OCI-LY7 (cell line): Measurements from ENCODE around the gene TCP1. TPM values are rescaled to one million over a fixed set of nuclear protein-coding genes. Genes with fewer than 3 reads are reported as not detected.

Experiments used
- BruUV-seq: library from RNA; stranded (reverse); fragments of 400-500 nt; replicated peaks from 2 replicates; lab custom pipeline; 2021; lab: Mats Ljungman, UMichigan
- CTCF ChIA-PET: fragments of 300-600 bp; sonication (Branson Sonifier 250); formaldehyde crosslinking; loops from one replicate; lab custom pipeline; 2022; ENCODE audit warnings: antibody characterized with exemption; ENCODE audit not compliant: unreplicated experiment; lab: Charles Lee
- POLR2A ChIA-PET: fragments of 300-600 bp; sonication (Branson Sonifier 250); formaldehyde crosslinking; loops from one replicate; lab custom pipeline; 2022; ENCODE audit warnings: antibody characterized with exemption; lab: Charles Lee
- DNase-seq: peaks from one replicate; pipeline ENCODE4 v3.0.0-alpha.2; 2015; ENCODE audit warnings: low spot score
- H2AFZ ChIP-seq: fragments of 200-600 bp; sonication (generic), shearing (Covaris generic); 2 replicates; pipeline ENCODE4 v1.6.1; 2014; ENCODE audit warnings: mild to moderate bottlenecking, antibody characterized with exemption, low read length, moderate library complexity
- H3K27ac ChIP-seq: fragments of 200-600 bp; sonication (generic); 2 replicates; pipeline ENCODE4 v1.5.1; 2014; ENCODE audit warnings: mixed run types, low read depth, mild to moderate bottlenecking, moderate library complexity, low read length, inconsistent platforms; ENCODE audit not compliant: poor library complexity, severe bottlenecking
- H3K36me3 ChIP-seq: fragments of 200-600 bp; sonication (generic); 2 replicates; pipeline ENCODE4 v1.6.1; 2014; ENCODE audit warnings: mild to moderate bottlenecking, antibody characterized with exemption, low read length, moderate library complexity, mixed read lengths; ENCODE audit not compliant: insufficient read depth
- H3K4me1 ChIP-seq: fragments of 200-600 bp; sonication (generic); 2 replicates; pipeline ENCODE4 v1.5.1; 2014; ENCODE audit warnings: mild to moderate bottlenecking, low read length; ENCODE audit not compliant: insufficient read depth, poor library complexity, severe bottlenecking
- H3K4me2 ChIP-seq: fragments of 200-600 bp; sonication (generic); 2 replicates; pipeline ENCODE4 v1.6.1; 2014; ENCODE audit warnings: mild to moderate bottlenecking, low read length
- H3K4me3 ChIP-seq: fragments of 200-600 bp; sonication (generic); 2 replicates; pipeline ENCODE4 v1.5.1; 2014; ENCODE audit warnings: mild to moderate bottlenecking, low read depth, low read length; ENCODE audit not compliant: poor library complexity, severe bottlenecking
- H3K79me2 ChIP-seq: fragments of 200-600 bp; sonication (generic); 2 replicates; pipeline ENCODE4 v1.6.1; 2016; ENCODE audit warnings: low read depth, mild to moderate bottlenecking, low read length, moderate library complexity, mixed read lengths; ENCODE audit not compliant: insufficient read depth
- H3K9me2 ChIP-seq: fragments of 200-600 bp; sonication (generic); 2 replicates; pipeline ENCODE4 v1.6.1; 2016; ENCODE audit warnings: mild to moderate bottlenecking, low read length, mixed read lengths; ENCODE audit not compliant: insufficient read depth
- H3K9me3 ChIP-seq: fragments of 200-600 bp; sonication (generic); 2 replicates; pipeline ENCODE4 v1.6.1; 2014; ENCODE audit warnings: mild to moderate bottlenecking, mixed run types, low read length, mixed read lengths
- H4K20me1 ChIP-seq: fragments of 200-600 bp; sonication (generic); 2 replicates; pipeline ENCODE4 v1.6.1; 2014; ENCODE audit warnings: mild to moderate bottlenecking, antibody characterized with exemption, low read length, moderate library complexity, mixed read lengths; ENCODE audit not compliant: insufficient read depth
- EZH2phosphoT487 ChIP-seq: fragments of 200-600 bp; sonication (generic); IDR thresholded peaks from 2 replicates; pipeline ENCODE4 v1.6.1; 2018; ENCODE audit warnings: low read depth, borderline replicate concordance, mild to moderate bottlenecking, mixed run types, antibody characterized with exemption, low read length, moderate library complexity, mixed read lengths
- intact Hi-C: fragments of 100-400 bp; cut with micrococcal nuclease; formaldehyde crosslinking; loops from one replicate; pipeline ENCODE4 v1.10.0; 2022; ENCODE audit not compliant: unreplicated experiment
- total RNA-seq, 2 experiments: library from RNA; depleted of rRNA in 1 of 2; stranded (reverse); fragments of >200 nt in 1 of 2; shearing (Covaris generic) in 1 of 2; gene quantifications; 2 replicates each; pipeline ENCODE4 v1.2.3, GENCODE V29; 2014 to 2022
- TF ChIP-seq, protein P1 (sequence below): fragments of 200-600 bp; sonication (generic); conservative IDR thresholded peaks from 2 replicates; pipeline ENCODE4 v1.5.1; 2014; ENCODE audit warnings: mild to moderate bottlenecking, antibody characterized with exemption, low read length, moderate library complexity, mixed read lengths

Gene TCP1
- total RNA-seq, 2 experiments from 2014 or later = 319 to 386 TPM

DNA sequence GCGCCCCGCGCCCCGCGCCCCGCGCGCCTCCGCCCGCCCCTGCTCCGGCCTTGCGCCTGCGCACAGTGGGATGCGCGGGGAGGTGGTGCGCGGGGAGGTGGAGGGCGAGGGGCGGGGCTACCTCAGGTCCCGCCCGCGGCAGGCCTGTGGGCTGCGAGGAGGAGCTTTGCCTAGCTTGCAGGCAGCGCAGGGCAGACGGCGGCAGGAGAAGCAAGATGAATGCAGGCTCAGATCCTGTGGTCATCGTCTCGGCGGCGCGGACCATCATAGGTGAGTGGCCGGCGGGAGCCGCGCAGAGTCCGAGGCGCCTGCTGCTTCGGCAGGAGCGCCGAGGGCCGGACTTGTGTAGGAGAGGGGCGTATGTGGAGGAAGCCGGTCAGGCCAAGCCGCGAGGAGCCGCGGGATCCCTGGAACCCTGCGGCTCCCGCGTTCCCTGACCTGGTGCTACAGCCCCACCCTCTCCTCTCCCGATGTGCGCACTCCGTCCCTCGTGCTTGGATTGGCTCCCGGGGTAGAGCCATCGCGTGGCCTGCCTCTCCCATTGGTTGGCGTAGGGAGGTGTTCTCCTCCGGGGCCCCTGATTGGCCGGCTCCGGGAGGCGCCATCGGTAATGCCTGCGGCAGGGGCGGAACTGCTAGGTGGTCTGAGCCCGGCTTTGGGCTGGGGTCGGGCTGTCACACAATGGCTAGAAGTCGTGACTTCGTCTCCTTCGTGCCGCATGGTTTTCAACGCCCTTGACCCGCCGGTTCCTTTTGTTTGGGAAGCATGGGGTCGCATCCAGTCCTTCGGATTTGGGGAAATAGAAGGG is 27.3 kb downstream of the TCP1 start, which contains the start of gene ACAT2:
ACAT2 (plus strand) TSS at position 173 of the 808 bp plus-strand sequence; CDS start at position 216, 43 bp downstream.
- peak within 1 kb of the TSS; percentile 93 for H3K4me2 ChIP-seq
- POLR2A ChIA-PET = interaction anchor here (1.0 to 2.6 kb wide), 12 partner anchors 9 to 38 kb away, joined by 3 to 11 read pairs (median 6); partner anchors contain the start of genes MRPL18 and WTAP
- H4K20me1 ChIP-seq = no peaks in the 10 kb centered on the region
- no TSS peak for BruUV-seq
- DNase-seq = peak; percentile 97
- peaks cover 15% of the 10 kb centered on the region for H3K4me1 ChIP-seq
- no peak for TF ChIP-seq EZH2phosphoT487
- TF ChIP-seq, protein P1, sequence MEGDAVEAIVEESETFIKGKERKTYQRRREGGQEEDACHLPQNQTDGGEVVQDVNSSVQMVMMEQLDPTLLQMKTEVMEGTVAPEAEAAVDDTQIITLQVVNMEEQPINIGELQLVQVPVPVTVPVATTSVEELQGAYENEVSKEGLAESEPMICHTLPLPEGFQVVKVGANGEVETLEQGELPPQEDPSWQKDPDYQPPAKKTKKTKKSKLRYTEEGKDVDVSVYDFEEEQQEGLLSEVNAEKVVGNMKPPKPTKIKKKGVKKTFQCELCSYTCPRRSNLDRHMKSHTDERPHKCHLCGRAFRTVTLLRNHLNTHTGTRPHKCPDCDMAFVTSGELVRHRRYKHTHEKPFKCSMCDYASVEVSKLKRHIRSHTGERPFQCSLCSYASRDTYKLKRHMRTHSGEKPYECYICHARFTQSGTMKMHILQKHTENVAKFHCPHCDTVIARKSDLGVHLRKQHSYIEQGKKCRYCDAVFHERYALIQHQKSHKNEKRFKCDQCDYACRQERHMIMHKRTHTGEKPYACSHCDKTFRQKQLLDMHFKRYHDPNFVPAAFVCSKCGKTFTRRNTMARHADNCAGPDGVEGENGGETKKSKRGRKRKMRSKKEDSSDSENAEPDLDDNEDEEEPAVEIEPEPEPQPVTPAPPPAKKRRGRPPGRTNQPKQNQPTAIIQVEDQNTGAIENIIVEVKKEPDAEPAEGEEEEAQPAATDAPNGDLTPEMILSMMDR = no peak
- intact Hi-C loops = loop anchor here (1.0 to 2.0 kb wide), 3 partner anchors 27 to 69 kb away; partner anchors contain the start of genes SOD2, TCP1 and WTAP
- CTCF ChIA-PET = interaction anchor here (1.4 kb wide), 1 partner anchor 8 kb away, joined by 5 read pairs; no protein-coding TSS in a partner anchor
- peak within 1 kb of the TSS; percentile 81 for H2AFZ ChIP-seq
- H3K27ac ChIP-seq = peak within 1 kb of the TSS; percentile 81
- peaks cover 63% of the 10 kb centered on the region for H3K36me3 ChIP-seq
- no peaks in the 10 kb centered on the region for H3K9me3 ChIP-seq
- H3K79me2 ChIP-seq = no peaks in the 10 kb centered on the region; the same call in 1 of the 2 replicates
- peak within 1 kb of the TSS; percentile 71 for H3K4me3 ChIP-seq
- no peaks in the 10 kb centered on the region for H3K9me2 ChIP-seq

DNA sequence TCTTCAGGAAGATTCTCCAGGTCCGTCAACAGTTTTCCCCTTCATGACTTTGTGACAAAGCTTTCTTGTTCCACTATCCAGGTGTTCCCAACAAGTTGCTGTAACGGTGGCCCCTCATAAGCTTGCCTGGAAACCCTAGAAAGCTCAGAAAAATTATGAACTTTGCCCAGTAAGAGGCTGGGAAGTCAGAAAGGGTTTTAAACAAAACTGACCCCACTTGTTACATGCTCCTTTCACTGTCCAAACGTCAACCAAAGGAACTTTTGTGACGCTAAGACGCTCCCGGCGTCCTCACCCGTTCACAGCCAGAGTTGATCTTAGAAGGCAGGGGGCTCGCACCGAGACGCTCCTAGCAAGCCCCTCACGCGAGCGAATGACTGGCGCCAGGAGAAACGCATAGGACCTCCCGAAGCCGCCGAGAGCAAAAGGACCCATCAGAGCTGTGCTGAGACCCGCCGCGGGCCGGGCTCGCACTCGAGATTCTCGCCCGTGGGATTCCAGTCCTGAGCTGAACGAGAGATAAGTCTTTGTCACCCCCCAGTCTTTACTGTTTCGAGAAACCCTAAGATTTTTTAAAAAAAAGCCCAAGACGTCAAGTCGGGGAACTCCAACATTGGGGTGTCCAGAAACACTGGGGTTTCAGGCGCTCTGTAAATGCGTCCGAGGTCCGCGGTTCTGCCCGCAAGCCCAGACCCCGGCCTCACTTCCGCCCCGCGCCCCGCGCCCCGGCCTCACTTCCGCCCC is 28.1 kb downstream of the TCP1 start:
- Histone ChIP-seq H2AFZ (peak overlapping the region; percentile 81), H3K9me2 (no peaks in the 10 kb centered on the region), H3K4me1 (peaks cover 15% of the 10 kb centered on the region), H3K4me3 (peak overlapping the region; percentile 71), H3K36me3 (peaks cover 63% of the 10 kb centered on the region), H3K9me3 (no peaks in the 10 kb centered on the region), H3K4me2 (peak overlapping the region; percentile 93), H3K27ac (peak overlapping the region; percentile 81), H3K79me2 (no peaks in the 10 kb centered on the region; the same call in 1 of the 2 replicates), H4K20me1 (no peaks in the 10 kb centered on the region)
- BruUV-seq = TSS peak; percentile 83
- ChIA-PET POLR2A (interaction anchor here (0.5 to 2.6 kb wide), 15 partner anchors 9 to 722 kb away, joined by 3 to 11 read pairs (median 5); partner anchors contain the start of genes MRPL18 and WTAP), CTCF (interaction anchor here (1.0 to 1.4 kb wide), 2 partner anchors 9 to 34 kb away, joined by 5 to 6 read pairs; partner anchors contain the start of gene WTAP)
- DNase-seq = peak; percentile 52
- no peak for TF ChIP-seq EZH2phosphoT487
- TF ChIP-seq, protein P1 = no peak
- intact Hi-C loops = loop anchor here (2.0 kb wide), 1 partner anchor 68 kb away; the partner anchor contains the start of gene SOD2
